GM23338 (cell line): ENCODE results near the gene MRPS7. TPM values are rescaled to one million over a fixed set of nuclear protein-coding genes. Genes with fewer than 3 reads are reported as not detected.

Experiments used
- ATAC-seq: fragments of 200-7000 bp; cut with Tn5 transposase; 3 replicates; pipeline ENCODE4 v1.9.1; 2020
- DNase-seq: peaks from one replicate; pipeline ENCODE4 v3.0.0-alpha.2; 2015; ENCODE audit warnings: low spot score
- H2AFZ ChIP-seq: fragments of 200-600 bp; sonication (generic); 2 replicates; pipeline ENCODE4 v1.8.0; 2016; ENCODE audit warnings: antibody characterized with exemption, mild to moderate bottlenecking, moderate library complexity
- H3F3A ChIP-seq: fragments of 200-600 bp; sonication (generic); replicated peaks from 2 replicates; pipeline ENCODE4 v1.8.0; 2017; ENCODE audit warnings: antibody characterized with exemption, mixed run types, low read depth
- H3K27ac ChIP-seq: fragments of 200-600 bp; sonication (generic); 2 replicates; pipeline ENCODE4 v1.6.1; 2016; ENCODE audit warnings: low read depth
- H3K27me3 ChIP-seq: fragments of 200-600 bp; sonication (generic); 2 replicates; pipeline ENCODE4 v1.8.0; 2016; ENCODE audit warnings: mild to moderate bottlenecking, mixed run types, moderate library complexity; ENCODE audit not compliant: insufficient read depth
- H3K36me3 ChIP-seq: fragments of 200-600 bp; sonication (generic); 2 replicates; pipeline ENCODE4 v1.8.0; 2016; ENCODE audit warnings: mild to moderate bottlenecking; ENCODE audit not compliant: insufficient read depth
- H3K4me1 ChIP-seq: fragments of 200-600 bp; sonication (generic); 2 replicates; pipeline ENCODE4 v1.8.0; 2016; ENCODE audit warnings: mild to moderate bottlenecking, moderate library complexity; ENCODE audit not compliant: insufficient read depth
- H3K4me2 ChIP-seq: fragments of 200-600 bp; sonication (generic); 2 replicates; pipeline ENCODE4 v1.7.1; 2017; ENCODE audit warnings: mixed run types
- H3K4me3 ChIP-seq: fragments of 200-600 bp; sonication (generic); 2 replicates; pipeline ENCODE4 v1.6.1; 2016; ENCODE audit warnings: mixed run types
- H3K79me2 ChIP-seq: fragments of 200-600 bp; sonication (generic); replicated peaks from 2 replicates; pipeline ENCODE4 v1.8.0; 2017; ENCODE audit warnings: mild to moderate bottlenecking; ENCODE audit not compliant: insufficient read depth
- H3K9me2 ChIP-seq: fragments of 200-600 bp; sonication (generic); 2 replicates; pipeline ENCODE4 v1.8.0; 2017; ENCODE audit not compliant: insufficient read depth
- H4K20me1 ChIP-seq: fragments of 200-600 bp; sonication (generic); replicated peaks from 2 replicates; pipeline ENCODE4 v1.8.0; 2017; ENCODE audit warnings: mild to moderate bottlenecking; ENCODE audit not compliant: insufficient read depth
- H3K27ac Mint-ChIP-seq: 2 replicates; pipeline ENCODE4 v1.8.0; 2020; ENCODE audit warnings: inconsistent platforms, mild to moderate bottlenecking, moderate library complexity, mixed read lengths
- H3K27me3 Mint-ChIP-seq: 3 replicates; pipeline ENCODE4 v1.8.0; 2022; ENCODE audit warnings: low read depth, mild to moderate bottlenecking, moderate library complexity, mixed read lengths, inconsistent platforms; ENCODE audit not compliant: insufficient read depth, poor library complexity
- H3K36me3 Mint-ChIP-seq: 3 replicates; pipeline ENCODE4 v1.8.0; 2021; ENCODE audit warnings: low read depth, mild to moderate bottlenecking, inconsistent platforms, moderate library complexity, mixed read lengths
- H3K4me1 Mint-ChIP-seq: 3 replicates; pipeline ENCODE4 v1.8.0; 2020; ENCODE audit warnings: mild to moderate bottlenecking, inconsistent platforms, mixed read lengths
- H3K4me3 Mint-ChIP-seq: 3 replicates; pipeline ENCODE4 v1.8.0; 2021; ENCODE audit warnings: moderate library complexity, mild to moderate bottlenecking, inconsistent platforms, mixed read lengths
- H3K9me3 Mint-ChIP-seq: 3 replicates; pipeline ENCODE4 v1.8.0; 2020; ENCODE audit warnings: moderate library complexity, mild to moderate bottlenecking, inconsistent platforms, mixed read lengths
- EZH2 ChIP-seq: fragments of 200-600 bp; sonication (generic); IDR thresholded peaks from one replicate; pipeline ENCODE4 v1.8.0; 2017; ENCODE audit warnings: antibody characterized with exemption, mild to moderate bottlenecking, low read depth; ENCODE audit not compliant: unreplicated experiment
- EZH2phosphoT487 ChIP-seq: fragments of 200-600 bp; sonication (generic); IDR thresholded peaks from one replicate; pipeline ENCODE4 v1.8.1; 2018; ENCODE audit warnings: antibody characterized with exemption; ENCODE audit not compliant: unreplicated experiment
- NANOG ChIP-seq: IDR thresholded peaks from 2 replicates; pipeline ENCODE4 v1.6.1; 2016; ENCODE audit warnings: antibody characterized with exemption, borderline replicate concordance
- STAT1 ChIP-seq: IDR thresholded peaks from one replicate; pipeline ENCODE4 v1.6.1; 2016; ENCODE audit warnings: antibody characterized with exemption; ENCODE audit not compliant: unreplicated experiment
- ZNF114 ChIP-seq: fragments of 250-450 bp; sonication (Bioruptor Pico); IDR thresholded peaks from 2 replicates; pipeline ENCODE4 v1.5.0; 2020; ENCODE audit warnings: mild to moderate bottlenecking, moderate library complexity
- polyA plus RNA-seq: library from polyadenylated mRNA; unstranded; fragments of >200 nt; fragmentation: Nextera tagmentation; extraction: Ambion mirVana; gene quantifications from 2 replicates; pipeline ENCODE4 v1.2.1, GENCODE V29; 2016
- total RNA-seq: library from RNA; depleted of rRNA; stranded (reverse); fragments of >200 nt; shearing (Covaris generic); gene quantifications from 2 replicates; pipeline ENCODE4 v1.2.3, GENCODE V29; 2014
- TF ChIP-seq, protein P1 (sequence below): IDR thresholded peaks from one replicate; pipeline ENCODE4 v1.6.1; 2018; ENCODE audit warnings: antibody characterized with exemption; ENCODE audit not compliant: unreplicated experiment
- TF ChIP-seq, protein P2 (sequence below), 2 experiments: fragments of 200-600 bp in 1 of 2; sonication (generic) in 1 of 2; conservative IDR thresholded peaks; 2 replicates each; pipeline versions ENCODE4 v1.5.1 to v1.6.1; 2016 to 2017; ENCODE audit warnings: antibody characterized with exemption in 2 of 2, low read depth in 2 of 2, mild to moderate bottlenecking in 2 of 2, moderate library complexity in 1 of 2

Gene MRPS7
- total and polyA plus RNA-seq, 2 experiments from 2014 or later, result 60.6 to 114 TPM

DNA sequence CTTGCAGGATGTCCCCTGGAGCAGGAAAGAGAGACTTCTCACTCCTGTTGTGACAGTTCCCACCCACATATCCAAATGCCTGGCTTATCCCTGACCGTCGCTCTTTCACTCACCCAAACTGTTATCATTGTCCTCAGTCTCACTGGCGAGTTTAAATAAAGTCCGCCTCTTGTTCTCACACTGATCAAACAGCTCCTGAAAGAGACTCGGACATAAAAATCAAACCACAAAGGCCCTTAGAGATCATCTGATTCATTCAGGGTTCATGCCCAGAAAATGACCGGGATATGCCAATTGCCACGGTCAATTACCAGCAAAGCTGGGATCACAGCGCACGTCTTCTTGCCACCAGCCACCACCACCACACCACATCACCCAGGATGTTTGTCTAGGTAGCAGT, 20.2 kb upstream of the MRPS7 start:
- peaks cover 78% of the 10 kb centered on the region for H3K36me3 Mint-ChIP-seq
- TF ChIP-seq, protein P1, sequence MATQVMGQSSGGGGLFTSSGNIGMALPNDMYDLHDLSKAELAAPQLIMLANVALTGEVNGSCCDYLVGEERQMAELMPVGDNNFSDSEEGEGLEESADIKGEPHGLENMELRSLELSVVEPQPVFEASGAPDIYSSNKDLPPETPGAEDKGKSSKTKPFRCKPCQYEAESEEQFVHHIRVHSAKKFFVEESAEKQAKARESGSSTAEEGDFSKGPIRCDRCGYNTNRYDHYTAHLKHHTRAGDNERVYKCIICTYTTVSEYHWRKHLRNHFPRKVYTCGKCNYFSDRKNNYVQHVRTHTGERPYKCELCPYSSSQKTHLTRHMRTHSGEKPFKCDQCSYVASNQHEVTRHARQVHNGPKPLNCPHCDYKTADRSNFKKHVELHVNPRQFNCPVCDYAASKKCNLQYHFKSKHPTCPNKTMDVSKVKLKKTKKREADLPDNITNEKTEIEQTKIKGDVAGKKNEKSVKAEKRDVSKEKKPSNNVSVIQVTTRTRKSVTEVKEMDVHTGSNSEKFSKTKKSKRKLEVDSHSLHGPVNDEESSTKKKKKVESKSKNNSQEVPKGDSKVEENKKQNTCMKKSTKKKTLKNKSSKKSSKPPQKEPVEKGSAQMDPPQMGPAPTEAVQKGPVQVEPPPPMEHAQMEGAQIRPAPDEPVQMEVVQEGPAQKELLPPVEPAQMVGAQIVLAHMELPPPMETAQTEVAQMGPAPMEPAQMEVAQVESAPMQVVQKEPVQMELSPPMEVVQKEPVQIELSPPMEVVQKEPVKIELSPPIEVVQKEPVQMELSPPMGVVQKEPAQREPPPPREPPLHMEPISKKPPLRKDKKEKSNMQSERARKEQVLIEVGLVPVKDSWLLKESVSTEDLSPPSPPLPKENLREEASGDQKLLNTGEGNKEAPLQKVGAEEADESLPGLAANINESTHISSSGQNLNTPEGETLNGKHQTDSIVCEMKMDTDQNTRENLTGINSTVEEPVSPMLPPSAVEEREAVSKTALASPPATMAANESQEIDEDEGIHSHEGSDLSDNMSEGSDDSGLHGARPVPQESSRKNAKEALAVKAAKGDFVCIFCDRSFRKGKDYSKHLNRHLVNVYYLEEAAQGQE, result no peak
- TF ChIP-seq ZNF114 (CRISPR knock-in tag) (no peak), STAT1 (no peak), EZH2 (no peak), NANOG (no peak)
- Histone ChIP-seq H3F3A (peaks cover 26% of the 10 kb centered on the region), H3K36me3 (peaks cover 14% of the 10 kb centered on the region; the same call in 1 of the 2 replicates), H4K20me1 (peaks cover 4% of the 10 kb centered on the region; the same call in 1 of the 2 replicates), H3K27me3 (no peaks in the 10 kb centered on the region), H3K27ac (no peak overlapping the region), H3K79me2 (no peaks in the 10 kb centered on the region), H3K4me2 (no peak overlapping the region), H3K9me2 (no peaks in the 10 kb centered on the region), H3K4me1 (no peaks in the 10 kb centered on the region), H2AFZ (no peak overlapping the region), H3K4me3 (no peak overlapping the region)
- H3K27me3 Mint-ChIP-seq, result peaks cover 22% of the 10 kb centered on the region
- DNase-seq (no peak), ATAC-seq (no peak)
- H3K27ac Mint-ChIP-seq, result no peak overlapping the region; the same call in 1 of the 2 replicates
- peaks cover 10% of the 10 kb centered on the region; the same call in 2 of the 3 replicates for H3K4me1 Mint-ChIP-seq
- no peaks in the 10 kb centered on the region for H3K9me3 Mint-ChIP-seq
- H3K4me3 Mint-ChIP-seq, result no peak overlapping the region

DNA sequence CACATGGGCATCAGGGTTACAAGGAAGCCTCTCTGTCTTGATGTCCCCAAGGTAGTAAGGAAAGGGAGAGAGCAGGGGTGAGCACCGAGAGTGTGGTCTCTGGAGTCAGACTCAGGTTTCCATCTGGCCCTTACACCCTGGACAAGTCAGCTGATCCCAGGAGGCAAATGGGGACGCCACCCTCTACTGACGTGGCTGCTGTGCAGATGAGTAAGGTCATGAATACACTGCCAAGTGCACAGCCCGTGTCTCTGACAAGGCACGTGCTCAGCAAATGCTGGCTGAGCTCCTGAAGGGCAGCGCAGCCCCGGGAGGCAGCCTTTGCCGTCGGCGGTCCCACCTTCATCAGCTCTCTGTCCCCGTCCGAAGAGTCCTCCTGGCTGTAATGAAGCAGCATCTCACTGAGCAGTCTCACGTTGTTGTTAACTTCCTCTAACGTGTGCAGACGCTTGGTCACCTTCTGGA, 19.7 kb upstream of the MRPS7 start:
- TF ChIP-seq EZH2phosphoT487, result no peak
- TF ChIP-seq, protein P2, sequence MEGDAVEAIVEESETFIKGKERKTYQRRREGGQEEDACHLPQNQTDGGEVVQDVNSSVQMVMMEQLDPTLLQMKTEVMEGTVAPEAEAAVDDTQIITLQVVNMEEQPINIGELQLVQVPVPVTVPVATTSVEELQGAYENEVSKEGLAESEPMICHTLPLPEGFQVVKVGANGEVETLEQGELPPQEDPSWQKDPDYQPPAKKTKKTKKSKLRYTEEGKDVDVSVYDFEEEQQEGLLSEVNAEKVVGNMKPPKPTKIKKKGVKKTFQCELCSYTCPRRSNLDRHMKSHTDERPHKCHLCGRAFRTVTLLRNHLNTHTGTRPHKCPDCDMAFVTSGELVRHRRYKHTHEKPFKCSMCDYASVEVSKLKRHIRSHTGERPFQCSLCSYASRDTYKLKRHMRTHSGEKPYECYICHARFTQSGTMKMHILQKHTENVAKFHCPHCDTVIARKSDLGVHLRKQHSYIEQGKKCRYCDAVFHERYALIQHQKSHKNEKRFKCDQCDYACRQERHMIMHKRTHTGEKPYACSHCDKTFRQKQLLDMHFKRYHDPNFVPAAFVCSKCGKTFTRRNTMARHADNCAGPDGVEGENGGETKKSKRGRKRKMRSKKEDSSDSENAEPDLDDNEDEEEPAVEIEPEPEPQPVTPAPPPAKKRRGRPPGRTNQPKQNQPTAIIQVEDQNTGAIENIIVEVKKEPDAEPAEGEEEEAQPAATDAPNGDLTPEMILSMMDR (conservative IDR thresholded peaks at IDR 0.05; ENCODE audit: low read depth in 2 of 2), result no peak
- no peak for TF ChIP-seq EZH2

More for the DNA sequence above, 19.7 kb upstream of the MRPS7 start:
- no peaks in the 10 kb centered on the region for H3K27me3 ChIP-seq
- no peak overlapping the region for H3K4me2 ChIP-seq
- H3K27ac Mint-ChIP-seq, result no peak overlapping the region
- H3F3A ChIP-seq, result peaks cover 26% of the 10 kb centered on the region
- peaks cover 73% of the 10 kb centered on the region for H3K36me3 Mint-ChIP-seq
- peaks cover 19% of the 10 kb centered on the region for H3K27me3 Mint-ChIP-seq
- H3K4me1 Mint-ChIP-seq, result peaks cover 10% of the 10 kb centered on the region; the same call in 2 of the 3 replicates
- peaks cover 2% of the 10 kb centered on the region; the same call in 1 of the 2 replicates for H3K79me2 ChIP-seq
- H3K9me3 Mint-ChIP-seq, result no peaks in the 10 kb centered on the region
- DNase-seq (no peak), ATAC-seq (no peak)
- no peak overlapping the region for H3K4me3 Mint-ChIP-seq
- no peak overlapping the region for H2AFZ ChIP-seq
- no peak overlapping the region for H3K4me3 ChIP-seq
- H3K9me2 ChIP-seq, result no peaks in the 10 kb centered on the region
- peaks cover 11% of the 10 kb centered on the region; the same call in 1 of the 2 replicates for H3K36me3 ChIP-seq
- no peaks in the 10 kb centered on the region for H3K4me1 ChIP-seq
- H3K27ac ChIP-seq, result no peak overlapping the region
- H4K20me1 ChIP-seq, result peaks cover 4% of the 10 kb centered on the region; the same call in 1 of the 2 replicates
